Heart right ventricle (tissue), 16 donors: ENCODE data around the gene TMTC1. TPM values are rescaled to one million over a fixed set of nuclear protein-coding genes. Genes with fewer than 3 reads are reported as not detected.

Experiments used
- ATAC-seq, 8 donors: fragments of 200-7000 bp; cut with Tn5 transposase; one replicate each; pipeline ENCODE4 v1.9.1; 2020; ENCODE audit warnings: mild to moderate bottlenecking in 8 of 8, moderate library complexity in 8 of 8, moderate number of reproducible peaks in 1 of 8
- DNase-seq, 2 donors: peaks; one replicate each; pipeline ENCODE4 v3.0.0-alpha.2; 2020
- H3K27ac ChIP-seq, 10 donors: fragments of 200-600 bp; sonication (generic) in 2 of 10; one replicate each; pipeline versions ENCODE4 v1.5.0 to v1.8.0; 2020 to 2022; ENCODE audit warnings: mild to moderate bottlenecking in 3 of 10
- H3K27me3 ChIP-seq, 7 donors: fragments of 200-600 bp; one replicate each; pipeline ENCODE4 v1.8.0; 2021 to 2022; ENCODE audit warnings: mild to moderate bottlenecking in 2 of 7
- H3K36me3 ChIP-seq, 9 donors: fragments of 200-600 bp; sonication (generic) in 1 of 9; one replicate each; pipeline versions ENCODE4 v1.5.0 to v1.8.0; 2020 to 2022; ENCODE audit warnings: mild to moderate bottlenecking in 2 of 9
- H3K4me1 ChIP-seq, 9 donors: fragments of 200-600 bp; sonication (generic) in 1 of 9; one replicate each; pipeline versions ENCODE4 v1.5.0 to v1.8.0; 2020 to 2022; ENCODE audit warnings: mild to moderate bottlenecking in 4 of 9
- H3K4me3 ChIP-seq, 10 donors: fragments of 200-600 bp; sonication (generic) in 2 of 10; one replicate each; pipeline versions ENCODE4 v1.5.0 to v1.8.0; 2020 to 2022; ENCODE audit warnings: mild to moderate bottlenecking in 7 of 10, moderate library complexity in 2 of 10
- H3K9me3 ChIP-seq, 11 donors: fragments of 200-600 bp in 10 of 11; sonication (generic) in 2 of 11; one replicate each; pipeline versions ENCODE4 v1.5.0 to v1.8.0; 2013 to 2022; ENCODE audit warnings: mild to moderate bottlenecking in 2 of 11, control low read depth in 1 of 11, moderate library complexity in 1 of 11
- CTCF ChIP-seq, 9 donors: fragments of 200-600 bp; sonication (generic) in 2 of 9; IDR thresholded peaks; one replicate each; pipeline versions ENCODE4 v1.5.0 to v1.8.0; 2021 to 2022; ENCODE audit warnings: antibody characterized with exemption in 9 of 9, mild to moderate bottlenecking in 5 of 9, moderate library complexity in 1 of 9
- WGBS, 2 donors: extraction: QIAGEN DNeasy Blood & Tissue Kit; methylation state at CpG; one replicate each; pipeline ENCODE4 v1.1.7; 2013; ENCODE audit warnings: inconsistent platforms in 1 of 2; 5-methylcytosine and 5-hydroxymethylcytosine counted together
- intact Hi-C, 10 donors: fragments of 100-400 bp; cut with DNase I; formaldehyde crosslinking; loops; one replicate each; pipeline versions ENCODE4 v1.11.1 to v1.14.2; 2022
- polyA plus RNA-seq, 2 donors: library from polyadenylated mRNA; stranded (reverse); fragments of 200-250 nt; gene quantifications; one replicate each; pipeline ENCODE4 v1.2.3, GENCODE V29; 2013
- total RNA-seq, 10 donors: library from RNA; stranded (reverse); fragmentation: NEBNext Ultra II Directional in 3 of 10; extraction: Animal tissue kit (Norgen Biotek cat#: 25700) in 3 of 10; gene quantifications; one replicate each; pipeline versions ENCODE4 v1.2.1 to v1.2.4, GENCODE V29; 2021 to 2023
- donor health status: Arrhythmogenic right ventricular cardiomyopathy.
- donor health status: ischemic (EF 13 %, LVEDD 7.1; RV severe dilation, severe dysfunction).
- donor health status: healthy with polysubstance abuse.
- donor health status: DM: no; HTN: yes; CAD: no.
- donor health status: DM: no; HTN: no; CAD: no.
- donor health status: ischemic (EF 25% LVEDD 6.9; RV normal size, moderate dysfunction).
- donor health status: ischemic (EF 25% LVEDD 5.7; RV mildly dilated, moderate dysfunction).
- donor health status: healthy.
- donor health status: DM: yes; HTN: yes; CAD: no.
- donor health status: Ischemic cardiomyopathy.
- donor health status: ischemic (EF 35%, LVEDD 5.7; RV mildly dilated, moderate dysfunction).
- donor health status: nonischemic (EF 11% LVEDD 7.7; RV severe dilation, severe dysfunction).
- donor health status: DM: yes; HTN: yes; CAD: no.
- donor health status: PGD.
- donor health status: ischemic (EF 29% LVEDD 5.4; RV normal size, mild dysfunction).
- donor health status: nonischemic (EF 23%, LVEDD 6.1; RV moderate dilation, normal function).

TMTC1 gene
- total and polyA plus RNA-seq, 12 donors, result 9.6 to 54.2 (median 22.9) TPM

DNA sequence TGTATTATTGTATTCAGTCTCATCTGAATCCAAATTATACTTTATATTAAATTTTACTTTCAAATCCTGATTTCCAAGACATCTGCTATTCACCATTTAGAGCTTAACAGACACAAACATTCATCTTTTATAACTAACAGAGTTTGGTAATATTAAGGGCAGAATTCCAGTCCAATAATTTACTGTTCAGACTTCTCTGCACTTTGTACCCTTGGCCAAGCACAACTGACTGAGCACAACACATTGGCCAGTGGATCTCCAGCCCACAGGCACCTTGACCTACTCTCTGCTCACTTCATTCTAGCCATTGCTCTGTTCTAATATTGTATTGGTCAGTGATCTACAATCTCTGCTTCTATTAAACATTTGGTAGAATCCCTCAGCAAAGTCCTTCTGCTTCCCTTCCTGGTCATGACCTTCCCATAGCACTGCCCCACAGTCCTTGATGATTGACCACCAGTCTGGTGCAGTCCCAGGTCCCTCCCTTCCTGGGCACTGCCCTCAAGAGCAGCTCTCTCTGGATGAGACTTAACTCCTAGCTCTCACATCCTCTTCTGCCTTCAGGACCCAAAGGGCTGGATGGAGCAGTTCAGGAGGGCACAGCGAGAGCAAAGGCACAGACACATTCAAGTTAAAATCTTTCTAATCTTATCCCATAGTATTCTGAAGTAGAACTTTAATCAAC is 188.5 kb downstream of the TMTC1 start:
- H3K4me3 ChIP-seq, result no peak overlapping the region
- no peak for TF ChIP-seq CTCF (IDR thresholded peaks at IDR 0.05)
- ATAC-seq, result peak in 1 of 8 donors; percentile 55
- no peak for DNase-seq
- H3K27ac ChIP-seq, result no peak overlapping the region
- intact Hi-C loops, result no loop called here
- H3K4me1 ChIP-seq, result peaks cover 0 to 22% (median 0%) of the 10 kb centered on the region in 9 donors
- H3K9me3 ChIP-seq, result peaks cover 0 to 9% (median 0%) of the 10 kb centered on the region in 11 donors
- WGBS, 2 donors, result 97 to 100% methylated on average over 1 of the region's 1 CpG
- H3K36me3 ChIP-seq, result peaks cover 0 to 8% (median 0%) of the 10 kb centered on the region in 9 donors
- no peaks in the 10 kb centered on the region for H3K27me3 ChIP-seq

GRCh38 chr12:29593001-29593400 is 190.7 kb downstream of the TMTC1 start:
- Histone ChIP-seq H3K36me3 (peaks cover 0 to 8% (median 0%) of the 10 kb centered on the region in 9 donors), H3K9me3 (peaks cover 0 to 9% (median 0%) of the 10 kb centered on the region in 11 donors), H3K4me1 (peaks cover 0 to 34% (median 0%) of the 10 kb centered on the region in 9 donors), H3K4me3 (no peak overlapping the region), H3K27me3 (no peaks in the 10 kb centered on the region), H3K27ac (no peak overlapping the region)
- intact Hi-C loops, result no loop called here
- 87 to 96% methylated on average over 2 of the region's 2 CpGs for WGBS, 2 donors
- no peak for TF ChIP-seq CTCF (IDR thresholded peaks at IDR 0.05)
- DNase-seq (no peak), ATAC-seq (no peak)

DNA sequence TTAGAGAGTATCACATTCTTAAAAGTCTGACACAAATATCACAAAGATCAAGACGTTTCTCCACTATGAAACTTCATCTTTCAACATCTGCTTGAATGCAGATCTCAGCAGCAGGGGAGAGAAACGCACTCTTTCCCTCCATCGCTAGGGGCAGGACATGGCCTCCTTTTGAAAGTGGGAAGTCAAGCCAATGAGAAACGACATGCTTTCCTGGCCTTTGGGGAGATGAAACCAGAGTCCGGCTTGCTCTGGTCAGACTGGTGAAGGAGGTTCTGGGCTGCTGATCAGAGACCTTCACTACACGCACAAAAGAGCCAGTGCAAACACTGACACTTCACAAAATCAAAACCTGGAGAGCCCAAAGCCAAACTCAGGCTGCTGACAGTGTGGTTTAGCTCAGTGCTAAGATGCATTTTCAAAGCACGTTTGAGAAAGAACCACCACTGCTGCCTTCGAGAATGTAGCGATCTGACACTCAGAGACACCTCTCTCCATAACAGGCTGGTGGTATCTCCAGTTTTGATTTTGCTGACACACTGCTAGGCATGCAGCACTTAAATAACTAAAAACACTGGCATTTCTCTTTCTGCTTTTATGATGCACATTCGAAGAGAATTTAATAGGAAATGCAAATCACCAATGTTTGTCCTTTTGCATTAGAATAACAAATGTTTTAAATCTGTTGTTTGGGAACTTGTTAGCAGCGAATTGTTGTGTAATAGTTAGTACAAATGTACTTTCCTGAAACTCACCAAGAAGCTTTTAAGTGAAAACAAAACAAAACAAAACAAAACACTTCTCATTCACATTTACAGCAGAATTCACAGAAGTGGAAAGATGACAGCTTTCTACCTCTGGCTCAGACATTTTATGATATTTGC is 192.4 kb downstream of the TMTC1 start:
- no peak for DNase-seq
- H3K27ac ChIP-seq, result peak overlapping the region in 2 of 10 donors; percentile 7 to 22

More for the DNA sequence above, 192.4 kb downstream of the TMTC1 start:
- WGBS, 2 donors, result 56 to 61% methylated on average over 11 of the region's 11 CpGs
- Histone ChIP-seq H3K4me3 (peak overlapping the region in 2 of 10 donors; percentile 5 to 8), H3K9me3 (peaks cover 0 to 9% (median 0%) of the 10 kb centered on the region in 11 donors), H3K27me3 (no peaks in the 10 kb centered on the region), H3K4me1 (peaks cover 0 to 34% (median 0%) of the 10 kb centered on the region in 9 donors), H3K36me3 (peaks cover 0 to 7% (median 0%) of the 10 kb centered on the region in 9 donors)
- intact Hi-C loops, result no loop called here
- peak; percentile 71 to 91 (median 80) for ATAC-seq
- TF ChIP-seq CTCF (IDR thresholded peaks at IDR 0.05), result peak in 7 of 9 donors; percentile 21 to 50 (median 34)
